Limb (tissue), 2 donors: ENCODE data around the gene ACBD4.
A peak's percentile ranks its signal among the peaks of the same experiment; 100 is the strongest.

ENCODE experiments used
- DNase-seq, 2 donors: peaks; one replicate each; pipeline ENCODE4 v3.0.0-alpha.2; 2016; ENCODE audit errors: extremely low spot score in 2 of 2

ACBD4 gene

DNA sequence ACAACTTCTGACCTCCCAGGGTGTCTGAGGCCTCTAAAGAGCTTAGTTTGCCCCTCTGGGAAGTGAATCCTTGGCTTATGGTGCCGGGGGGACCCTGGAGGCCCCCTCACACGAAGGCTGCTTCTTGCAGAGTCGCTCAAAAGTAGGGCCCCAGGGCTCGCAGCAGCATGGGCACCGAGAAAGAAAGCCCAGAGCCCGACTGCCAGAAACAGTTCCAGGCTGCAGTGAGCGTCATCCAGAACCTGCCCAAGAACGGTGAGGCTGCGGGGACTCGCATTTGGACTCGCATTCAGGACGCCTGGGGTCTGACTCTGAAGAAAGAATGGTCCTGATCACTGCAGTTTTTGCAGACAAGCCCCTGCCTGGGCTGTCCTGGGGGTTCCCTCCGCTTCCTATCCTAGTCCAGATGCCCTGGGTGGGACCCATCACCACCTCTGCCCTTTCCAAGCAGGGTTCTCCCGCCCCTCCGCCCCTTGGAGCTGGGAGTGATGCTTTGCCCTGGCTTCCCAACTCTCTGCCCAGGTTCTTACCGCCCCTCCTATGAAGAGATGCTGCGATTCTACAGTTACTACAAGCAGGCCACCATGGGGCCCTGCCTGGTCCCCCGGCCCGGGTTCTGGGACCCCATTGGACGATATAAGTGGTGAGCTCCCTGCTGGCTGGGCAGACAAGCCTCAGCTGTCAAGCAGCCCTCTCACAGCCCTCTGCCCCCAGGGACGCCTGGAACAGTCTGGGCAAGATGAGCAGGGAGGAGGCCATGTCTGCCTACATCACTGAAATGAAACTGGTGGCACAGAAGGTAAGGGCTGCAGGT, 698 bp downstream of the ACBD4 start:
- no peak for DNase-seq

DNA sequence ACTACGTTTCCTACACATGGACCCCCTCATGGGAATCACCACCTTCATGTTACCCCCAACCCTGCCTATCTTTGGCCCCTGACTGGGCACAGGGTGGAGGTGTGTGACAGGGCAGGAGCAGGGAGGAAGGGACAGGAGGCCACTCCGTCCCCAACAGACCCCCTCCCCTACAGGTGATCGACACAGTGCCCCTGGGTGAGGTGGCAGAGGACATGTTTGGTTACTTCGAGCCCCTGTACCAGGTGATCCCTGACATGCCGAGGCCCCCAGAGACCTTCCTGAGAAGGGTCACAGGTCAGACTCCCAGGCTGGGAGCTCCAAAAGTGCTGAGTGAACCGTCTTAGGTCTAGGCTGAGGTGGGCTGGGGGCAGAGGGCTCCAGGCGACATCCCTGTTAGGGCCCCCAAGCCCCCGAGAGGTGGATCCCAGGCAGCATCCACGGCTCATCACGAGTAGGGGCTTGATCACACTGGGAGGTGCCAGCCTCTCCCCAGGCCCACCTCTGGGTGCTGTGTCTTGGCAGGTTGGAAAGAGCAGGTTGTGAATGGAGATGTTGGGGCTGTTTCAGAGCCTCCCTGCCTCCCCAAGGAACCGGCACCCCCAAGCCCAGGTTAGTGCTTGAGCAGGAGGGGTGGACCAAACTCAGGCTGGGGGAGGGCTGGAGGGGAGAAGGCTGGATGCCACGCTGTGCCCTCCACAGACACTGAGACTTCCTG, 1.5 kb downstream of the ACBD4 start:
- DNase-seq: no peak

DNA sequence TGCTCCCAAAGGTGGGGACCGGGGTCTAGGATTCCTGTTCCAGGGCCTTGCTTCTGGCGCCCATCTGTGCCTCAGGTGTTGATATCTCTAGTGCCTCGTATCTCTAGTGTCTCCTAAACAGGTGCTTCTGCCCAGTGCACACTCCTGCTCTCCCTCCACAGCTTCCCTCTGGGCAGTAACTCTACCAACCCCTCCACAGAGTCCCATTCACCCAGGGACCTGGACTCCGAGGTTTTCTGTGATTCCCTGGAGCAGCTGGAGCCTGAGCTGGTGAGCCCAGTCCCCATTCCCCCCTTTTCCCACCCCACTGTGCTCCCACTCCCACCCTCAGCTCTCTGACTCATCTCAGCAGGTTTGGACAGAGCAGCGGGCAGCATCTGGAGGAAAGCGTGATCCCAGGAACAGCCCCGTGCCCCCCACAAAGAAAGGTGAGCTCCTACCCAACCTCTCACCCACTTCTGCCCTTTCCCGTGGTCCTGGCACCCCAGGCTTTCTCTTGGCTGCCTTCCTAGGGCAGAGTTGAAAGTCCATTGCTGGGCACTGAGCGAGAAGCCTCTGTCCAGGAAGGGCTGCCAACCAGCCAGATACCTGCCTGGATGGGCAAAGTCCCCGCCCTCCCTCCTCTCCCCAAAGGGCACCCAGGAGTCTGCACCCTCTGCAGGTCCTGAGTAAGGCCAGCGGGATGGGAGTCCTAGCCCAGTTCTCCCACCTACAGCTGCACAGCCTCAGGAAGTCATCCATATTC, 2.2 kb downstream of the ACBD4 start:
- DNase-seq: no peak

DNA sequence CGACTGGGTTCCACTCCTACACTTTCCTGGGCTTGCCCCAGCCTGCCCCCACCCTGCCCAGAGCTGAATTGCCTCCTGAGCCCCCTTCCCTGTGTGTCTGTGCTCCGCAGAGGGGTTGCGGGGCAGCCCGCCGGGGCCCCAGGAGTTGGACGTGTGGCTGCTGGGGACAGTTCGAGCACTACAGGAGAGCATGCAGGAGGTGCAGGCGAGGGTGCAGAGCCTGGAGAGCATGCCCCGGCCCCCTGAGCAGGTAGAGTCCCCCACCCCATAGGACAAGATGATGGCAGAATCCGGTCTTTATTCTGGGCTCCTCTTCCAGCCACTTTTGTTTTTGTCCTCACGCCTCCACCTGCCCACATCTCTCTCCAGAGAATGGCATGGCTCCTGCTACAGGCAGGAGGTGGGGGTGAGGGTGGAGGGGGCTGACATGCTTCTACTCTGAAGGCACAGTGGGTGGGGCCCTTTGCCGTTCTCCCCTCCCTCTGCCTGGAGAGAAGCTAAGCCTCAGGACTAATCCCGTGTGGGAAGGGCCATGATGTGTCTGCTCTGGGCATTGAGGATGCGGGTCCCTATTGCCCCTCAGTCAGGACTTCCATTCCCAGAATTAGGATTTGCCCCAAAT, 3.5 kb downstream of the ACBD4 start:
- no peak for DNase-seq

DNA sequence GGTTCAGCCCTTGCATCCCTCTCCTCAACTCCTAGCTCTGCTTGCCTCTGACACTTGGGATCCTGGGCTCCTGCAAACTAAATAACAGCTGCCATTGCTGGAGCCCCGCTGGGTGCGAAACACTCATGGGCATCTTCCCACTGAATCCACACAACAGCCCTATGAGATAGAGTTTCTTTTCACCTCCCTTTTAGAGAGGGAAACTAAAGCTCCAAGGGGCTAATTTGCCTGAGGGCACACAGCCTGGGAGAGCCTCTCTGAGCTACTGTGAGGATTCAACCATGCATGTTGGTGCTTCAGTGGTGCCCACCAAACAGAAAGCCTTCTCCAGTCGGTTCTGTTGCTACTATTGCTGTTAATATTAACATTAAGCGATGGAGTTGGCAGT, 4.0 kb downstream of the ACBD4 start:
- DNase-seq: no peak

DNA sequence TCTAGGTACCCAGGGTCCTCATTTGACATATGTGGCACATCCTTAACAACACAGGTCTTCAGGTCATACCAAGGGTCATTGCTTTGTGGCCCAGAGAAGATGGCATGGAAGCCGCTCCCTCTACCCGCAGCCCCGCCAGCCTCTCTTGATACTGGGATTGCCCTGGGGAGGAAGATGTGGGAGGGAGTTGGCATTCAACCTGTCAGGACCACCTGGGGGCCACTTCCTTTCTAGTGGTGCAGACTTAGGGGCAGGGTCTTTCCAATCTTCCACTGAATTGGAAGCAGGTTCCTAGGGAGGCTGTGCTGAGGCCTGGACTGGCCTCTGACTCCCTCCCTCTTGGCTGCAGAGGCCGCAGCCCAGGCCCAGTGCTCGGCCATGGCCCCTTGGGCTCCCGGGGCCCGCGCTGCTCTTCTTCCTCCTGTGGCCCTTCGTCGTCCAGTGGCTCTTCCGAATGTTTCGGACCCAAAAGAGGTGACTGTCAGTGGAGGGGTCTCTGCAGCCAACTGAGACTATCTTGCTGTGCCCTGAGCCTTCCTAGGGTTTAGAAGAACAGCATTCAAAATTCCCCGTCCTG, 7.7 kb downstream of the ACBD4 start:
- DNase-seq: no peak

DNA sequence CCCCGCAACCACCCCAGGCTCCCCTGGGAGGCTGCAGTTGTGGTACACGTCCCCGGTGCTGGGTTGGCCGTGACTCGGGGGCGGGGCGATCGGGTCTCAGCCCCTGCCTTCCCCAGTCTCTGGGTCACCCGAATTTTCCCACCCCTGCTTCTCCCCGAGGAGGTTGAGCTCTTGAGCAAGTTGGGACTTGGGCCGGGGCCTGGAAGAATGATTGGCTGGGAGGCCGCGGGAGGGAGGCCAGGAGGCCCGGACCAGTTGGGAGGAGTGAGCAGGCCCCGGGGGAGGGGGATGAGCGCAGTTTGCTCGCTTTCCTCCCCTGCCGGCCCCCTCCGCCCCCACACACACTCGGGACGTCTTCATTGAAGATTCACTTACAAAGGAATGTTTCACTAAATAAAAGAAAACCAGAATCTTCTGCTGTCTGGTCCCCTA, 8.3 kb downstream of the ACBD4 start:
- peak; percentile 67 to 84 for DNase-seq

DNA sequence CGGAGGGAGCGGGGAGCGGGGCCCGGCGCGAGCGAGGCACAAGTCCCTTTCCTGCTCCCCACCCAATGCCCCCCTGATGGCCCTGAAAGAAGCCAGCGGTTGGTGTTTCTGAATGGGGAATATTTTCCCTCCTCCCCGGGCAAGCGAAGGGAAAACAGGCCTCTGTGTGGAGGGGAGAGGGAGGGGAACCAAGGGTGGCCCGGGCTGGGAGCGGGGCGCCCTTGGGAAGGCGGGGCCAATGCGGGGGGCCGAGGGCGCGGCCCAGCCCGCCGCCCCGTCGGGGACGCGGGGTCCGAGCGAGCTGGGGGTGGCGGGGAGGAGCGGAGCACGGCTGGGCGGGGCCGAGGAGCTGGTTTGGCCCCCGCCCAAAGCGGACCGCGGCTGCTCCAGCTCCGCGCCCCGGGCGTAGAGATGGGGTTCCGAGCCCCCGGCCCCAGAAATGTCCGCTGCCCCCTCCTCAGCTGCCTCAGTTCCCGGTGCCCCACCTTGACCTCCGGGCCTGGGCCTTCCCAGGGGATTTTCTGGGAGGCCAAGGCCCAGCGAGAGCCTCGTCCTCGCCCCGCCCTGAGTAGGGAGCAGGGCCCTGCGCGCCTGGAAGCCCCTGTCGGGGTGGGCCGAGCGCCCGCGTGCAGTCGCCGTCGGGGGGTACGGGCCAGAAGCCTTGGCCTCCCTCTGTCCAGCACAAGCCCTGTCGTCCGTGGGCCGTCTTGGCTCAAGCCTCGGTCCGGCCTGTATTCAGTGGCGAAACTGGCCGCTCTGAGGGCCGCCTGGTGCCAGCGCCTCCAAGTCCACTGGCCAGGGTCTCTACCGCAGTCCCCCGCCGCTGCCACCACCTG, 8.9 kb downstream of the ACBD4 start:
- peak in 1 of 2 donors; percentile 75 for DNase-seq

DNA sequence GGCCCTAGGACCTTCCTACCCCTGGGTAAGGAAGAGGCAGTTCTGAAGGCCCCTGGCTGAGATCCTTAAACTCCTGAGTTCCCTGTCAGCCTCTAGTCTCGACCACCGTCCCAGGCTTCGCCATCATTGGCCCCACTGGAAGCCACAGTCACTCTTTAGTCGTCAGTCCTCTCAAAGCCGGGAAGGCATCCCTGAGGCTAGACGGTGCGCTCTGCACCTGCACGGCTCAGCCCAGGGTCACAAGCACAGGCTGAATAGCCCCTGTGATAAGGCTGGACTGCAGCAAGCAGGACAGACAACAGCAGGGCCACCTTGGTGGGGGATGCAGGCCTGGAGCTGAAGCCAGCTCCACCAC, 9.5 kb downstream of the ACBD4 start:
- DNase-seq: peak in 1 of 2 donors; percentile 49

DNA sequence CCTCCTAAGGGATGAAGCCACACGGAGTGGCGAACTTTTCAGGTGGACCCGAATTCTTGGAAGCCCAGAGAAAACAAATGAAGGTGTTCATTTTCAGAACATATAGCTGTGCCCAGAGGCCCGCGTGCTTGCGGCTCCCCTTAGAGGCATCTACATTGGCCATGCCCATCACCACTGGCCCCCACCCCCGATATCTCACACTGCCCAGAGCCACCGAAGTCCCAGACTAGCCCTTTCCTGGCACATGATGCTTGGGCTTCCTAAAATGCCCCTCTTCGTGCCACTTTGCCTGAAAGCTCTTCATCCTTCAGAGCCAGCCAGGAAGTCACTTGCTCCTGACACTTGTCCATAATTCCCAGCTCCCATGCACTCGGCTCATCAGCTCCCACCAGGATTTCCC, 10.7 kb downstream of the ACBD4 start:
- peak in 1 of 2 donors; percentile 32 for DNase-seq

DNA sequence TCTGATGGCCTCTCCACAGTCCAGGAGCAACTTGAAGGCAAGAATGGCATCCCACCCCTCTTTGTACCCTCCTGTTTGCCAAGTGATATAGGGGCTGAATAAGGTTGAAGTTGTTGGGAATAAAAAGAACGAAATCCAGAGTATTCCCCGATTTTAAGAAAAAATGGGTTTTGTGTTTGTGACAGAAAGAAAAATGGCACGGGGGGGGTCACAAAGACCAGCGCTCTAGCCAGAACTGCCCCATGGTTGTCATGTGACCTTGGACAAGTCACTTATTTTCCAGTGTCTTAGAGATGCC, 11.1 kb downstream of the ACBD4 start:
- DNase-seq: no peak

DNA sequence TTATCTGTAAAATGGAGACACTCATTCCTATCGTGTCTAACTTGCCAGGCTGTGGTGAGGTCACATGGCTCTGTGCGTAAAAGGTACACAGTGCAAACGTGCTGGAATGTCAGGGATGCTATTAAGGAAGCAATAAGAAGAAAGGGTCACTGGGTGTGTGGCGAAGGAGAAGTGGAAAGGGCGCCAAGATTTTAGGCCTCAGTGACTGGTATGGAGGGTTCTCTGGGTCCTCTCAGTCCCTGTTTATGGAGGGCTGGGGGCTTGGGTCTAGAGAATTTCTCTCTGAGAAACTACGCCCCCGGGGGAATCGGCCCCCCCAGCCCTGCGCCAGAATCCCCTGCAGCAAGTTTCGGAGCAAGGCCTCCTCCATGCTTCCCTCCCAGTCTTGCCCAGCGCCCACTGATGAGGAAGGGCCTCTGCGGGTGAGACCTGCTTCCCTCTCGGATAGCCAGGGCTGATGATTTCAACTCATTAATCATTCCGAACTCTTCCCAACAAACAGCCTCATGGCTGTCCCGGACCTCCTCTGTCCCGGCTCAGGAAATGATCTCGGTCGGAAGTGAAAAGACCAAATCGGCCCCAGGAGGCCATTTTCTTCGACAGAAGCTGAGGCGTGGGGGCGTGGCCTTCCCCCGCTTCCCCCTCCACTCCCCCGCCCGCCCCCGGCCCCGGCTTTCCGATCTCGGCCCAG, 11.5 kb downstream of the ACBD4 start:
- DNase-seq: peak in 1 of 2 donors; percentile 84

DNA sequence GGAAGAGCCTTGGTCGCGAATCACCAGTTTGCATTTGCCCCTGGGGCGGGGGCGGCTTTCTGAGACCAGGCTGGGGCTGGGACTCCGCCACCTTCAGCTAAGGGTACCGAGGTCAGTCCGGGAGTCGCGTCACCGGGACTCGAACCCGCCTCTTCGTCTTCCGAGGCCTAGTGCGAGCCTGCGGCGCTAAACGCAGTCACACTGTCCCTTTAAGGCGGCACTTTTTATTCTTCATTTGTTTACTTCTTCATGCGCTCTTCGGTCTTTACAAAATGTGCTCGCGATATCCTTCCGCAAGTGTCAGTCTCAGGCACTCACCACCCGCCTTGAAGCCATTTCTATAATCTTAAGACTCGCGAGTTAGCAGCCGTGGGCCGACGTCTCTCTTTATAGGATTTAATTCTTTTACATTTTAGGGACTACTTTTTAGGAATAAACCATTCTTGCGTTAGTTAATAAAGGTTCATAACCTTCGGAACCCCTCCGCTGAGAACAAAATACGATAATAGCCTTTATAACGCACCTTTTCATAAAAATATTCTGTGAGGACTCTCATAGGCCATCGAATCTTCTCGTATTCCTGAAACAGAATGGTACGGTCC, 12.2 kb downstream of the ACBD4 start:
- DNase-seq: peak; percentile 91 to 97

DNA sequence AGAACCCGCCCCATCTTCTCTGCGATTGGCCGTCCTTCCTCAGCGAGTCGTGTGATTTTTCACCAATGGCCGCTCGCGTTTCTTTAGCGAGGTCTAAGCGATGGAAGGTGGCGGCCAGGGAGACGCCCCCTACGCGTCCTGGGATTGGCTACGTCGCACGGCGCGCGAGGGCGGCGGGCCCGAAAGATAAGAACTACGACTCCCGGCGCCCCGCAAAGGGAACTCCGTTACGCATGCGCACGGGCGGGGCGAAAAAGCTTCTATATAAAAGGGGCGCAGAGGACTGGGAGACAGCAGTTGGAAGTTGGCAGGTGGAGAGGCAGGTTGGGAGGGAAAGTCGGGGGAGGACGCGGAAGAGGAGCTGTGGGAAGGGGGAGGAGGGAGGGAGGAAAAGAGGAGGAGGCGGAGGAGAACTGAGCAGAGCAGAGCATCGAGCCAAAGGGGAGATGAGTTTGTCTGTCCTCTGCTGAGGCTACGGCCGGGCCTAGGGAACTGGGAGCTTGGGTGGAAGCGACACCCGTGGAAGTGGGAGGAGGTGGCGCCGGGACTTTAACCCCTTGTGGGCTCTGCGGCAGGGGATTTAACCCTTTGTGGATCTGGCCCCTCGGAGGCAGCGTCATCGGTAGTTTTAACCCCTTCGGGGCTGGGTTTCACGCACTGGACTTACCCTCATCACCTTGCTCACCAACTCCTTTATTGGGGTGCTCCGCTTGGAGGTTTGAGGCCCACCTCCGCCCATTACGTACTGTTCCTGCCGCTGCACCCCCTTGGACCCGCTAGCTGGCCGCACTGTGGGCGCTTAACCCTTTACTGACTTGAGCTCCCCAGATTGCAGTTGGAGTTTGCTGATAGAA, 12.9 kb downstream of the ACBD4 start, which contains the start of gene HEXIM1:
HEXIM1 (plus strand) TSS at position 293 of the 854 bp plus-strand sequence. CDS start 716 bp downstream, outside the sequence.
- DNase-seq: peak; percentile 100

DNA sequence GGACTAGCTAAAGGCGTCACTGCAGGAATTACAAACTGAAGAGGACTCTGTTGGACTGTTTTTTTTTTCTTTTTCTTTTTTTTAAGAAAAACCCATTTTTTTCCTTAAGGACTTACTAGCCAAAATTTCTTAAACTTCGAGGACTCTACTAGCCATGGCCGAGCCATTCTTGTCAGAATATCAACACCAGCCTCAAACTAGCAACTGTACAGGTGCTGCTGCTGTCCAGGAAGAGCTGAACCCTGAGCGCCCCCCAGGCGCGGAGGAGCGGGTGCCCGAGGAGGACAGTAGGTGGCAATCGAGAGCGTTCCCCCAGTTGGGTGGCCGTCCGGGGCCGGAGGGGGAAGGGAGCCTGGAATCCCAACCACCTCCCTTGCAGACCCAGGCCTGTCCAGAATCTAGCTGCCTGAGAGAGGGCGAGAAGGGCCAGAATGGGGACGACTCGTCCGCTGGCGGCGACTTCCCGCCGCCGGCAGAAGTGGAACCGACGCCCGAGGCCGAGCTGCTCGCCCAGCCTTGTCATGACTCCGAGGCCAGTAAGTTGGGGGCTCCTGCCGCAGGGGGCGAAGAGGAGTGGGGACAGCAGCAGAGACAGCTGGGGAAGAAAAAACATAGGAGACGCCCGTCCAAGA, 13.7 kb downstream of the ACBD4 start:
- DNase-seq: peak; percentile 91 to 93

DNA sequence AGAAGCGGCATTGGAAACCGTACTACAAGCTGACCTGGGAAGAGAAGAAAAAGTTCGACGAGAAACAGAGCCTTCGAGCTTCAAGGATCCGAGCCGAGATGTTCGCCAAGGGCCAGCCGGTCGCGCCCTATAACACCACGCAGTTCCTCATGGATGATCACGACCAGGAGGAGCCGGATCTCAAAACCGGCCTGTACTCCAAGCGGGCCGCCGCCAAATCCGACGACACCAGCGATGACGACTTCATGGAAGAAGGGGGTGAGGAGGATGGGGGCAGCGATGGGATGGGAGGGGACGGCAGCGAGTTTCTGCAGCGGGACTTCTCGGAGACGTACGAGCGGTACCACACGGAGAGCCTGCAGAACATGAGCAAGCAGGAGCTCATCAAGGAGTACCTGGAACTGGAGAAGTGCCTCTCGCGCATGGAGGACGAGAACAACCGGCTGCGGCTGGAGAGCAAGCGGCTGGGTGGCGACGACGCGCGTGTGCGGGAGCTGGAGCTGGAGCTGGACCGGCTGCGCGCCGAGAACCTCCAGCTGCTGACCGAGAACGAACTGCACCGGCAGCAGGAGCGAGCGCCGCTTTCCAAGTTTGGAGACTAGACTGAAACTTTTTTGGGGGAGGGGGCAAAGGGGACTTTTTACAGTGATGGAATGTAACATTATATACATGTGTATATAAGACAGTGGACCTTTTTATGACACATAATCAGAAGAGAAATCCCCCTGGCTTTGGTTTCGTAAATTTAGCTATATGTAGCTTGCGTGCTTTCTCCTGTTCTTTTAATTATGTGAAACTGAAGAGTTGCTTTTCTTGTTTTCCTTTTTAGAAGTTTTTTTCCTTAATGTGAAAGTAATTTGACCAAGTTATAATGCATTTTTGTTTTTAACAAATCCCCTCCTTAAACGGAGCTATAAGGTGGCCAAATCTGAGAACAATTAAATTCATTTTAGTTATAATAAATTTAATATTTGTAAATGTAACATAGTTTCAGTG, 14.5 kb downstream of the ACBD4 start:
- peak; percentile 51 to 76 for DNase-seq
